Pulmonary artery endothelial cell (primary cell): Measurements from ENCODE around the gene NR2F2. TPM values are rescaled to one million over a fixed set of nuclear protein-coding genes. Genes with fewer than 3 reads are reported as not detected.

ENCODE experiments used
- DNase-seq: peaks from one replicate; pipeline ENCODE4 v3.0.0-alpha.2; 2011; ENCODE audit warnings: low read depth, low spot score
- total RNA-seq: library from RNA; depleted of rRNA; stranded (reverse); fragments of >200 nt; gene quantifications from 2 replicates; pipeline ENCODE4 v1.2.3, GENCODE V29; 2014

The NR2F2 gene
- total RNA-seq, 1 donor from 2014 or later = 13.6 TPM

- no peak for DNase-seq
Observed at GRCh38 chr15:96331144-96331944, 844 bp downstream of the NR2F2 start.

- no peak for DNase-seq
Observed at GRCh38 chr15:96331945-96332636, 1.6 kb downstream of the NR2F2 start.

- no peak for DNase-seq
Observed at GRCh38 chr15:96332637-96333121, 2.2 kb downstream of the NR2F2 start.

- DNase-seq = no peak
Observed at GRCh38 chr15:96333131-96334016, 2.9 kb downstream of the NR2F2 start.

- DNase-seq = no peak
Observed at GRCh38 chr15:96334017-96334704, 3.7 kb downstream of the NR2F2 start.

- DNase-seq = no peak
Observed at GRCh38 chr15:96334705-96335410, 4.4 kb downstream of the NR2F2 start.

- DNase-seq = no peak
Observed at GRCh38 chr15:96335411-96336024, 5.0 kb downstream of the NR2F2 start.

- DNase-seq = no peak
Observed at GRCh38 chr15:96336108-96336595, 5.7 kb downstream of the NR2F2 start.

- no peak for DNase-seq
Observed at GRCh38 chr15:96336596-96337364, 6.3 kb downstream of the NR2F2 start.

- DNase-seq = no peak
Observed at GRCh38 chr15:96337365-96338023, 7.0 kb downstream of the NR2F2 start.

- no peak for DNase-seq
Observed at GRCh38 chr15:96338074-96338765, 7.7 kb downstream of the NR2F2 start.

- no peak for DNase-seq
Observed at GRCh38 chr15:96338766-96339618, 8.5 kb downstream of the NR2F2 start.

- no peak for DNase-seq
Observed at GRCh38 chr15:96339619-96340347, 9.3 kb downstream of the NR2F2 start.

GRCh38 chr15:96340348-96340597, 9.8 kb downstream of the NR2F2 start:
- no peak for DNase-seq

- no peak for DNase-seq
Observed at GRCh38 chr15:96340598-96341512, 10.4 kb downstream of the NR2F2 start.
